HepG2 (cell line): Measurements from ENCODE around the gene ATP11A. TPM values are rescaled to one million over a fixed set of nuclear protein-coding genes. Genes with fewer than 3 reads are reported as not detected.

Experiments
- CEBPG ChIP-seq: IDR thresholded peaks from 2 replicates; pipeline ENCODE4 v1.6.1; 2016
- FLYWCH1 ChIP-seq: sonication (generic); formaldehyde crosslinking; IDR thresholded peaks from 2 replicates; pipeline ENCODE4 v1.8.1; 2023; ENCODE audit warnings: mild to moderate bottlenecking, missing genetic modification reagents
- FOXC1 ChIP-seq: sonication (generic); formaldehyde crosslinking; IDR thresholded peaks from 2 replicates; pipeline ENCODE4 v1.8.0; 2022; ENCODE audit warnings: mild to moderate bottlenecking, missing genetic modification reagents, borderline replicate concordance
- FOXP4 ChIP-seq: sonication (generic); formaldehyde crosslinking; IDR thresholded peaks from 2 replicates; pipeline ENCODE4 v1.4.0; 2020; ENCODE audit warnings: missing genetic modification reagents
- KDM3A ChIP-seq: IDR thresholded peaks from 2 replicates; pipeline ENCODE4 v1.6.1; 2018; ENCODE audit warnings: low read depth, missing compliant biosample characterization
- KLF11 ChIP-seq: IDR thresholded peaks from 2 replicates; pipeline ENCODE4 v1.6.1; 2016; ENCODE audit warnings: missing compliant biosample characterization
- LCORL ChIP-seq, 2 experiments: fragments of 450-650 bp in 1 of 2; sonication (generic) in 1 of 2; formaldehyde crosslinking in 1 of 2; IDR thresholded peaks; 2 replicates each; pipeline versions ENCODE4 v1.5.0 to v1.6.1; 2017 to 2020; ENCODE audit warnings: antibody characterized with exemption in 1 of 2, missing genetic modification reagents in 1 of 2
- MAFK ChIP-seq, 2 experiments: IDR thresholded peaks in 1 of 2; conservative IDR thresholded peaks in 1 of 2; 2 replicates each; pipeline ENCODE4 v1.6.1; 2011; ENCODE audit warnings: improper control_type of control experiment in 2 of 2, low read length in 2 of 2
- MATR3 ChIP-seq: sonication (generic); formaldehyde crosslinking; IDR thresholded peaks from 2 replicates; pipeline ENCODE4 v1.4.0; 2020; ENCODE audit warnings: missing genetic modification reagents
- MIXL1 ChIP-seq: IDR thresholded peaks from 2 replicates; pipeline ENCODE4 v1.6.1; 2016
- PAX8 ChIP-seq: sonication (generic); formaldehyde crosslinking; IDR thresholded peaks from 2 replicates; pipeline ENCODE4 v1.8.0; 2022; ENCODE audit warnings: mild to moderate bottlenecking, missing genetic modification reagents, borderline replicate concordance
- POLR2A ChIP-seq, 2 experiments: IDR thresholded peaks; 2 replicates each; pipeline ENCODE4 v1.6.1; 2011; ENCODE audit warnings: low read depth in 2 of 2, low read length in 2 of 2, mild to moderate bottlenecking in 1 of 2, moderate library complexity in 1 of 2; ENCODE audit not compliant: insufficient read depth in 1 of 2
- SOX6 ChIP-seq, 2 experiments: fragments of 450-650 bp in 1 of 2; sonication (generic) in 1 of 2; formaldehyde crosslinking in 1 of 2; IDR thresholded peaks; 2 replicates each; pipeline versions ENCODE4 v1.4.0 to v1.6.1; 2017 to 2020; ENCODE audit warnings: antibody characterized with exemption in 1 of 2, mild to moderate bottlenecking in 1 of 2, missing genetic modification reagents in 1 of 2
- WIZ ChIP-seq: sonication (generic); formaldehyde crosslinking; IDR thresholded peaks from 2 replicates; pipeline ENCODE4 v1.5.1; 2020; ENCODE audit warnings: mild to moderate bottlenecking, missing genetic modification reagents
- XRCC5 ChIP-seq: fragments of 200-400 bp; formaldehyde crosslinking; optimal IDR thresholded peaks from 2 replicates; pipeline ENCODE3; 2017; ENCODE audit warnings: mild to moderate bottlenecking, low read length
- ZBTB20 ChIP-seq: sonication (generic); formaldehyde crosslinking; IDR thresholded peaks from 2 replicates; pipeline ENCODE4 v1.8.1; 2023; ENCODE audit warnings: missing genetic modification reagents, low read depth, mild to moderate bottlenecking, borderline replicate concordance
- ZBTB26 ChIP-seq: IDR thresholded peaks from 2 replicates; pipeline ENCODE4 v1.6.1; 2016; ENCODE audit warnings: missing compliant biosample characterization, missing genetic modification reagents, borderline replicate concordance
- ZC3H13 ChIP-seq: sonication (generic); formaldehyde crosslinking; IDR thresholded peaks from 2 replicates; pipeline ENCODE4 v1.8.1; 2023; ENCODE audit warnings: mild to moderate bottlenecking, missing genetic modification reagents, moderate library complexity
- ZNF234 ChIP-seq: sonication (generic); formaldehyde crosslinking; conservative IDR thresholded peaks from 2 replicates; pipeline ENCODE4 v1.5.1; 2020; ENCODE audit warnings: mild to moderate bottlenecking, missing genetic modification reagents
- ZNF350 ChIP-seq: sonication (generic); formaldehyde crosslinking; IDR thresholded peaks from 2 replicates; pipeline ENCODE4 v1.4.0; 2020; ENCODE audit warnings: mild to moderate bottlenecking, low read depth, missing genetic modification reagents, borderline replicate concordance
- ZNF446 ChIP-seq: sonication (generic); formaldehyde crosslinking; IDR thresholded peaks from 2 replicates; pipeline ENCODE4 v1.5.0; 2020; ENCODE audit warnings: mild to moderate bottlenecking, missing genetic modification reagents
- ZNF574 ChIP-seq: sonication (generic); formaldehyde crosslinking; IDR thresholded peaks from 2 replicates; pipeline ENCODE4 v1.4.0; 2020; ENCODE audit warnings: missing genetic modification reagents
- ZNF672 ChIP-seq: sonication (generic); formaldehyde crosslinking; IDR thresholded peaks from 2 replicates; pipeline ENCODE4 v1.8.1; 2022; ENCODE audit warnings: missing genetic modification reagents
- ZNF709 ChIP-seq: sonication (generic); formaldehyde crosslinking; IDR thresholded peaks from 2 replicates; pipeline ENCODE4 v1.5.0; 2020; ENCODE audit warnings: mild to moderate bottlenecking, missing genetic modification reagents
- ZNF773 ChIP-seq: sonication (generic); formaldehyde crosslinking; IDR thresholded peaks from 2 replicates; pipeline ENCODE4 v1.4.0; 2020; ENCODE audit warnings: missing genetic modification reagents, borderline replicate concordance
- ZNF792 ChIP-seq: IDR thresholded peaks from 2 replicates; pipeline ENCODE4 v1.6.1; 2016
- ZSCAN25 ChIP-seq: sonication (generic); formaldehyde crosslinking; IDR thresholded peaks from 2 replicates; pipeline ENCODE4 v1.8.0; 2022; ENCODE audit warnings: mild to moderate bottlenecking, missing genetic modification reagents
- polyA plus RNA-seq, 8 experiments: library from polyadenylated mRNA; depleted of rRNA in 3 of 8; stranded (reverse) in 7 of 8; unstranded in 1 of 8; fragments of >200 nt; fragmentation: Illumina TruSeq in 4 of 8; extraction: Trizol in 4 of 8; gene quantifications; 2 replicates each; pipeline versions ENCODE4 v1.2.1 to v1.2.3, GENCODE V29; 2011 to 2016; ENCODE audit warnings: low read depth in 4 of 8, missing spikeins in 1 of 8, mixed read lengths in 1 of 8; ENCODE audit not compliant: insufficient read depth in 1 of 8
- total RNA-seq, 5 experiments: library from RNA; depleted of rRNA; stranded (reverse); fragments of >200 nt; fragmentation: Illumina TruSeq; extraction: Trizol; gene quantifications; 2 replicates each; pipeline ENCODE4 v1.2.3, GENCODE V29; 2016; ENCODE audit warnings: low read depth in 1 of 5

The ATP11A gene
- total and polyA plus RNA-seq, 2 of the 13 experiments (the other 11 are each of a cell fraction or from before 2014, with no cell fraction given) = 18.4 to 20.1 TPM

DNA sequence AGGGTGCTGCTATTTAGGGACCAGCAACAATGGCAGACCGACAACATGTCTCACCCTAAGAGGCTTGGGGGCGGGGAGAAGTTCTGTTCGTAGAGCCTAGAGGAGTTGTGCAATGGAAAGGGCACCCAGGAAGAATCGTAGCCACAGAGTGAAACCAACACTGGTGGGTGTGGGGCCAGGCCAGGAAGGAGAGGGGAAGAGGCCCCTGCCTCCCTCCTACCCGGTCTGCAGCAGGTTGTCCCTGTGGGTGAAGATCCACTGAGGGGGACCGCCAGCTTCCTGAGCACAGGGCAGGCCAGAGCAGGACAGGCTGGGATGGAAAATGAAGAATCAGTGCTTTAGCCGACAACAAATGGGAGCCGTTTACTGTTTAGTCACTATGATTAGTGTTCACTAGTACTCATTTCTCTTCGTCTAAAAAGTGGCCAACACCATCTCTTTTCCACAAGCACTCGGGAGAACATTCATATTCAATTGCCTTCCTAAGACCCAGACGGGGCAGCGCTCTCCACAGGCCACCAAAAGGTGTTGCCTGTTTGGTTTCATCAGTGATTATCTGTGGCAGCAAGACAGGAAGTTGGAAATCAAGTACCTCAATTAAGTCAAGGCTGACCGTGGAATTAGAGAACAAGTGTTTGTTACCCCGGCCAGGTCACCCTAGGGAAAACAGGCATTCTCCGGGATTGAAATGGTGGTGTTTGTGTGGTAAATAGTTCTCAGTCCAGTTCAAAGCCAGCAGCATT lies 1.1 kb upstream of the ATP11A start (continued):
- TF ChIP-seq FOXP4 = 0 out of 2 replicates have a peak, but pooled peaks have one; percentile 7
- TF ChIP-seq ZNF792 = peak; percentile 81; the same call in 1 of the 2 replicates
- no peak for TF ChIP-seq SOX6 (IDR thresholded peaks at IDR 0.05)
- TF ChIP-seq SOX6 (CRISPR knock-in tag; IDR thresholded peaks at IDR 0.05) = no peak
- TF ChIP-seq ZNF350 (CRISPR knock-in tag) = no peak
- TF ChIP-seq ZNF234 (CRISPR knock-in tag) = no peak
- no peak for TF ChIP-seq POLR2A (IDR thresholded peaks at IDR 0.05; ENCODE audit: insufficient read depth in 1 of 2, low read depth in 2 of 2, low read length in 2 of 2)
- no peak for TF ChIP-seq MATR3 (CRISPR knock-in tag)
- no peak for TF ChIP-seq PAX8 (CRISPR knock-in tag)
- no peak for TF ChIP-seq KDM3A (CRISPR knock-in tag)
- TF ChIP-seq MIXL1 (CRISPR knock-in tag) = no peak
- TF ChIP-seq MAFK (conservative IDR thresholded peaks at IDR 0.05 in 1 of 2, IDR thresholded peaks at IDR 0.05 in 1 of 2; ENCODE audit: low read length in 2 of 2) = no peak
- no peak for TF ChIP-seq KLF11 (CRISPR knock-in tag)
- no peak for TF ChIP-seq ZNF773 (CRISPR knock-in tag)
- TF ChIP-seq ZNF672 (CRISPR knock-in tag) = no peak
- TF ChIP-seq FLYWCH1 (CRISPR knock-in tag) = no peak
- TF ChIP-seq ZBTB26 (CRISPR knock-in tag) = no peak
- 0 out of 2 replicates have a peak, but pooled peaks have one; percentile 11 for TF ChIP-seq ZNF574
- TF ChIP-seq WIZ (CRISPR knock-in tag) = peak; percentile 4; the same call in 1 of the 2 replicates
- TF ChIP-seq FOXC1 = no peak
- no peak for TF ChIP-seq ZNF446 (CRISPR knock-in tag)
- no peak for TF ChIP-seq LCORL (IDR thresholded peaks at IDR 0.05)
- TF ChIP-seq LCORL (CRISPR knock-in tag; IDR thresholded peaks at IDR 0.05) = no peak
- peak; percentile 52 for TF ChIP-seq CEBPG
- TF ChIP-seq ZBTB20 (CRISPR knock-in tag) = no peak
- 0 out of 2 replicates have a peak, but pooled peaks have one; percentile 25 for TF ChIP-seq ZSCAN25 (CRISPR knock-in tag)
- TF ChIP-seq ZNF709 (CRISPR knock-in tag) = no peak
- TF ChIP-seq XRCC5 = no peak
- TF ChIP-seq ZC3H13 (CRISPR knock-in tag) = 0 out of 2 replicates have a peak, but pooled peaks have one; percentile 23
